Fibroblast of skin of scalp (primary cell): ENCODE measurements around the gene RPS29. TPM values are rescaled to one million over a fixed set of nuclear protein-coding genes. Genes with fewer than 3 reads are reported as not detected.
A peak's percentile ranks its signal among the peaks of the same experiment; 100 is the strongest.
"Not testable (repeated sequence)": the region's sequence is repeated elsewhere in the genome, so short reads cannot be mapped to it uniquely, and the experiment has no call there.

Source experiments
- DNase-seq: peaks from one replicate; pipeline ENCODE4 v3.0.0-alpha.2; 2013
- polyA plus RNA-seq, 2 experiments: library from polyadenylated mRNA; unstranded; fragments of 120-200 nt; gene quantifications; one replicate each; pipeline ENCODE4 v1.2.1, GENCODE V29; 2013; ENCODE audit not compliant: insufficient read length in 2 of 2

RPS29 gene
- polyA plus RNA-seq (2013, experiment 1 of 2; ENCODE audit: insufficient read length) = 1,227 TPM
- polyA plus RNA-seq (2013, experiment 2 of 2; ENCODE audit: insufficient read length) = 1,130 TPM

DNA sequence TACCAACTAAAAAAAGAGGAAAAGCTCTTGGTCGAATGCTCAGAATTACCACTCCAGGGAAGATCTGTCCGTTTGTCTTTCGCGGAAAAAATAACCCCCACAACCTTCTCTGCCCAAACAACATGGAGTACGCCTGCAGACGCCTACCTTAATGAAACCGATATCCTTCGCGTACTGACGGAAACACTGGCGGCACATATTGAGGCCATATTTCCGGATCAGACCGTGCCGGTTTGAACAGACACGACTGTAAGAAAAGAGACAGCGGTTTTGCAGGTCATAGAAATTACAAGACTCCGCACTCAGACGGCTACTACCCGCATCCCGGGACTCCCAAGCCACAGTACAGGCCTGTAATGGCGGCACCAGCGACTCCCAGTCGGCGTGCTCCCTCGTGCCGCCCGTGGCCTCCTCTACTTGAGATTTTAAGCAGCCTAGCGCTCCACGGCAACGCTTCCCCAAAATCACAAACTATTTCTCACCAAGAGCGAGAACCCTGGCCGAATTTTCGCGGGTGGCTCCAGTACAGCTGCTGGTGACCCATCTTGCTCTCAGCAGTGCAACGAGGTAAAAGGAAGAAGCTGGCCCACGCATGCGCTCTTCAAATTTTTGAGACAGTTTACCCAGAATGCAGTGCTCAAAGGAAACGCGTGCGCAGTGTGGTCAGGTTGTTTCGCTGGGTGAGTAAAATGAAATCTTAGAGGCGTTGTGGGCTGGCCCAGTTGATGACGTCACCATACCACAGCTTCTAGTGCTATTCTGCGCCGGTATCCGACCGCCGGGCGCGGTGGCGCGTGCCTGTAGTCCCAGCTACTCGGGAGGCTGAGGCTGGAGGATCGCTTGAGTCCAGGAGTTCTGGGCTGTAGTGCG lies at the start of gene RPS29:
Gene RPS29, minus strand, starts transcription at position 578 of the 870 bp plus-strand sequence. Its CDS starts 34 bp downstream, at position 544.
- peak; percentile 99 for DNase-seq

- DNase-seq = peak; percentile 64
Observed at GRCh38 chr14:49634547-49635334, 48.6 kb upstream of the RPS29 start, which contains the start of gene DNAAF2. DNAAF2 (minus strand) TSS chr14:49635244; CDS start chr14:49635149, 95 bp downstream.

- DNase-seq = peak; percentile 95
Observed at GRCh38 chr14:49633640-49634546, 47.7 kb upstream of the RPS29 start.

DNA sequence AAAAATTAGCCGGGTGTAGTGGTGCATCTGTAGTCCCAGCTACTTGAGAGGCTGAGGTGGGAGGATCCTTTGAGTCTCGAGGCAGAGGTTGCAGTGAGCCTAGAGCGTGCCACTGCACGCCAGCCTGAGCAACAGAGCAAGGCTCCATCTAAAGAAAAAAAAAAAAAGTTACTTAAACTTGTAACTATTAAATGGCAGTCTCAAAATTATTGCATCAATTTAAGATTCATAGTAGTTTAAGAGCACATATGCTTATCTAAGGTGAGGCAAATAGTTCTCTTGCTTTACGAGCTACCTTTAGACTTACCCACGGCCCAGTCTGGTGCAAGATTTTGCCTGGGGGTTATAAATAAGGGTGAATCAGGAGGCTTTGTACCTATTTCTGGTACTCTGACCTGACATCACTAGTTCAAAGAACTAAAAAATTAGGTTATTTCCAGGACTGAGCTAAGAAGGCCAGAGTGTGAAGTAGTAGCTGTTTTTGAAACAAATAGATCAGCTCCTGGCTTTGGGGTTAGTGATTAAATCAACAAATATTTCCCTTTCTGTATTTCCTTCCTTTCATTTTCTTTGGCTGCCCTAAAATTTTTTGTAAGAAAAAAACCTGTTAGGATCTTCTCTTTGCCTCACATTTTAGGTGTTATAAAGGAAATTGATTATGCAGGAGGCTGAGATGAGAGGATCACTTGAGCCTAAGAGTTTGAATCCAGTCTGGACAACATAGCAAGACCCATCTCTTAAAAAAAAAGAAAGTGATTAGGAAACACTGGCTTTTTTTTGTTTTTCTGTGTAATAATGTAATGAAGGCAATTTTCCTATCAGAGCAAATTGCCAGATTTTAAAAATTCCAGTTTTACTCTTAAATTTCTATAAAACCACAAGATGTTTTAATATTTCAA lies 38.0 kb upstream of the RPS29 start:
- DNase-seq = no peak

- no peak for DNase-seq
Observed at GRCh38 chr14:49623387-49623786, 37.2 kb upstream of the RPS29 start.

GRCh38 chr14:49622022-49622607 lies 35.9 kb upstream of the RPS29 start:
- DNase-seq = no peak

DNA sequence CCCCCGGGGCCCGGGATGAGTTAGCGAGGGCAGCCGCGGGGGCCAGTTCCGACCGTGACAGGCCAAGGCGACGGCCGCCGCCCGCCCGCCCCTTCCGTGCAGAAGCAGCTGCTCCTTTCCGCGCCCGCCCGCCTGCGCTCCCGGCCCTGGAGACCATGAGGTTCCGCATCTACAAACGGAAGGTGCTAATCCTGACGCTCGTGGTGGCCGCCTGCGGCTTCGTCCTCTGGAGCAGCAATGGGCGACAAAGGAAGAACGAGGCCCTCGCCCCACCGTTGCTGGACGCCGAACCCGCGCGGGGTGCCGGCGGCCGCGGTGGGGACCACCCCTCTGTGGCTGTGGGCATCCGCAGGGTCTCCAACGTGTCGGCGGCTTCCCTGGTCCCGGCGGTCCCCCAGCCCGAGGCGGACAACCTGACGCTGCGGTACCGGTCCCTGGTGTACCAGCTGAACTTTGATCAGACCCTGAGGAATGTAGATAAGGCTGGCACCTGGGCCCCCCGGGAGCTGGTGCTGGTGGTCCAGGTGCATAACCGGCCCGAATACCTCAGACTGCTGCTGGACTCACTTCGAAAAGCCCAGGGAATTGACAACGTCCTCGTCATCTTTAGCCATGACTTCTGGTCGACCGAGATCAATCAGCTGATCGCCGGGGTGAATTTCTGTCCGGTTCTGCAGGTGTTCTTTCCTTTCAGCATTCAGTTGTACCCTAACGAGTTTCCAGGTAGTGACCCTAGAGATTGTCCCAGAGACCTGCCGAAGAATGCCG lies 35.1 kb upstream of the RPS29 start:
- DNase-seq = peak; percentile 64

GRCh38 chr14:49620182-49621113 lies 34.3 kb upstream of the RPS29 start, which contains the start of the genes MGAT2 and RPL36AL:
MGAT2 (plus strand) TSS chr14:49620799; CDS start chr14:49621269, 470 bp downstream.
RPL36AL (minus strand) TSS chr14:49620626; CDS start chr14:49619104, 1,522 bp downstream.
- peak; percentile 99 for DNase-seq

GRCh38 chr14:49619730-49620129 lies 33.5 kb upstream of the RPS29 start:
- DNase-seq = no peak

DNA sequence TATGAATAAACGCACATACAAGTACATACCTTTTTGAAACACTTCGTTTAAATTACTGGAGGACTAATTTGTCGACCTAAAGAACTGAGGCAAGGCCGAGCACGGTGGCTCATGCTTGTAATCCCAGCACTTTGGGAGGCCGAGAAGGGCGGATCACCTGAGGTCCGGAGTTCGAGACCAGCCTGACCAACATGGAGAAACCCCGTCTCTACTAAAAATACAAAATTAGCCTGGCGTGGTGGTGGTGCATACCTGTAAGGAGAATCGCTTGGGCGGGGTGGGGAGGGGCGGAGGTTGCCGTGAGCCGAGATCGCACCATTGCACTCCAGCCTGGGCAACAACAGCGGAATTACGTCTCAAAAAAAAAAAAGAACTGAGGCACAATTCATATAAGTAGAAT lies 33.1 kb upstream of the RPS29 start:
- not testable (repeated sequence) for DNase-seq

GRCh38 chr14:49617852-49618519 lies 31.8 kb upstream of the RPS29 start:
- no peak for DNase-seq

DNA sequence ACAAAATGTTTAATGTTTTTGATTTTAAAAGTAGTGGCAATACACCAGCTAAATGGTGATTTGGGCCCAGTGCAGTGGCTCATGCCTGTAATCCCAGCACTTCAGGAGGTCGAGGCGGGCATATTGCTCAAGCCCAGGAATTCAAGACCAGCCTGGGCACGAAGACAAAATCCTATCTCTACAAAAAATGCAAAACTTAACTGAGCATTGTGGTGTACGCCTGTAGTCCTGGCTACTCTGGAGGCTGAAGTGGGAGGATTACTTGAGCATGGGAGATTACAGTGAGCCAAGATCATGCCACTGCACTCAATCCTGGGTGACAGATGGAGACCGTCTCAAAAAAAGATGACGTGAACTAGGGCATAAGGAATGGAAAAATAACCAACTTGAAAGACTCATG lies 29.6 kb upstream of the RPS29 start:
- DNase-seq = no peak

GRCh38 chr14:49614196-49614595 lies 28.0 kb upstream of the RPS29 start:
- DNase-seq = peak; percentile 41

DNA sequence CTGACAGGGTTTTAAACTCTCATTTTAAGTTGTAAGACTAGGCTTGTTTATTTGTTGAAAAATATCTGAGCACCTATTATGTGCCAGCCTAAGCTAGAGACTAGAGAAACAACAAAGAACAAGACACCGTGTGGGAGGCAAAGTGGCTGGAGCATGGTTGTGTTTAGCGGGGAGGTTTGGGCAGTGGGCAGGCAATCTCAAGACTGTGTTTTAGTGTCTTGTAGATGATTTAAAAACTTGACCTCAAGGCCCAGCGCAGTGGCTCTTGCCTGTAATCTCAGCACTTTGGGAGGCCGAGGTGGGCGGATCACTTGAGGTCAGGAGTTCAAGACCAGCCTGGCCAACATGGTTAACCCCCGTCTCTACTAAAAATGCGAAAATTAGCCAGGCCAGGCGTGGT lies 26.5 kb upstream of the RPS29 start:
- no peak for DNase-seq

GRCh38 chr14:49612251-49612650 lies 26.1 kb upstream of the RPS29 start:
- peak; percentile 15 for DNase-seq

- DNase-seq = no peak
Observed at GRCh38 chr14:49607583-49607982, 21.4 kb upstream of the RPS29 start.

DNA sequence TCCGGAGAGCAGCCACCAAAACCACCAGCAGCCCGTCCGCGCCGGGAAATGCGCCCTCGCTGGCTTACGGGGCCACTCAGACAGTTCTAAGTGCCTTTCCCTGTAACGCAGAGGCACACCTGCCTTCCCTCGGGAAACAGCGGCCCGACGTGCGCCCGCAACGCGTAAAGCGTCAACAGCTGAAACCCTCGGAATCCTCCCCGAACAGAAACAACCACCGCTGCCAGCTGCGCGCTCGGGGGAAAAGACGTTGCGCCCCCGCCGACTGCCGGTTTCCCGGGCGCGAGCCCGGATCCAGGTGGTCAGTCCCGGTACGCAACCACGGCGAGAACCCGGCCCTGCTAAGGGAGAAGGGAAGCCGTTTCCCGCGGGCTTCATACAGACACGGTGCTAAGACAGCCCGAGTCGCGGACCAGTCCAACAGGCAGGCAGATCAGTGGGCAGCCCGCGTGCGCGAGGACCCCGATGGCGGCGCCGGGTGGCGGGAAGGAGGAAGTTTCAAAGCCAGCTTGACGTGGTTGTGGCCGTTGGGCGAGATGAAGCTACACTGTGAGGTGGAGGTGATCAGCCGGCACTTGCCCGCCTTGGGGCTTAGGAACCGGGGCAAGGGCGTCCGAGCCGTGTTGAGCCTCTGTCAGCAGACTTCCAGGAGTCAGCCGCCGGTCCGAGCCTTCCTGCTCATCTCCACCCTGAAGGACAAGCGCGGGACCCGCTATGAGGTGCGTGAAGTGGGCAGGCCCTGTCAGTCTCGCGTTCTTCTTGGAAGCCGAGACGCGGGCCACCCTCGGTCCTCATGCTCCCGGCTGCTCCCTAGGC lies 12.5 kb upstream of the RPS29 start, which contains the start of gene LRR1:
Gene LRR1, plus strand, starts transcription at position 456 of the 816 bp plus-strand sequence. Its CDS starts 81 bp downstream, at position 537.
- peak; percentile 79 for DNase-seq
